Measurements from ENCODE around the gene CPEB1.
"Not testable (repeated sequence)": the region's sequence is repeated elsewhere in the genome, so short reads cannot be mapped to it uniquely, and the experiment has no call there.

The CPEB1 gene

DNA sequence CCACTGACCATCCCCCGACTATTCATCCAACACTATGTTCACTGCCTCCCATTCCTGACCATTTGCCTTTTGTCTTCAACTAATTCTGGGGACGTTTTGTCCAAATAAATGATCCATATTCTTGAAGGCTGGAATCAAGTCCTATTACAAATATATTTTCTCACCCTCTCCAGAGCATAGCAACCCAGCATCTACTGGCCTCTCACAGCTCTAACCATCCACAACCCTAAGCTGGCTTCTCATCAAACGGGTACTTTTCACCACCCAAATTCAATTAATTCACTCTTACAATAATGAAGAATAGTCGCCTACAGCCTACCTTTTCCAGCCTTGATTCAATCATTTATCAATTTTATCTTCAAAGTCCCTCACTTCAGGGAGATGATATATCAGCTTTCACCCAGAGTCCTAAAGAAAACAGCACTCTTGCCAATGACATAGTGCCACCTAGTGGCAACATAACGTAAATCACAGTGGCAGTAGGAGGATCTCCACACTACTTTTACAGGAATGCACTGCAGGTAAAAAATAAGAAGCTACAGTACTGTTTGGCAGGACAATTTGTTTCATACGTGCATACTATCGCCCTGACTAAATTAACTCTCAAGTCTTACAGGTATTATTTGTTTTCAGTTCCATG is 144.3 kb downstream of the CPEB1 start:
- not testable (repeated sequence) for DNase-seq

DNA sequence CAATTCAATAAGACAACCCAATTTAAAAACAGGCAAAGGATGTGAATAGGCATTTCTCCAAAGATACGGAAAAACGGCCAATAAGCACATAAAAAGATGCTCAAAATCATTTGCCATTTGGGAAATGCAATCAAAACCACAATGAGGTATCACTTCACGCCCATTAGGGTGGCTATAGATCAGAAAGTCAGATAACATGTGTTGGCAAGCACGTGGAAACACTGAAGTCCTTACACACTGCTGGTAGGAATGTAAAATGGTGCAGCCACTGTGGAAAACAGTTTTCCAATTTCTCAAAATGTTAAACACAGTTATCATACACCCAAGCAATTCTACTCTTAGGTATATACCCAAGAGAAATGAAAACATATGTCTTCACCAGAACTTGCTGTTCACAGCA is 146.4 kb downstream of the CPEB1 start:
- DNase-seq, result not testable (repeated sequence)

- not testable (repeated sequence) for DNase-seq
These were observed 149.2 kb downstream of the CPEB1 start for GRCh38 chr15:82497978-82498377.

Measured in NCI-H524 treated with DMSO at 0.1 percent for 48 hours (cell line).